HG02938 (cell line): ENCODE measurements around the gene PPP1R9A.

Experiments
- ATAC-seq: cut with Tn5 transposase; IDR thresholded peaks from one replicate; pipeline ENCODE4 v1.9.1; 2021; ENCODE audit warnings: mild to moderate bottlenecking, moderate library complexity; ENCODE audit not compliant: unreplicated experiment

PPP1R9A gene

DNA sequence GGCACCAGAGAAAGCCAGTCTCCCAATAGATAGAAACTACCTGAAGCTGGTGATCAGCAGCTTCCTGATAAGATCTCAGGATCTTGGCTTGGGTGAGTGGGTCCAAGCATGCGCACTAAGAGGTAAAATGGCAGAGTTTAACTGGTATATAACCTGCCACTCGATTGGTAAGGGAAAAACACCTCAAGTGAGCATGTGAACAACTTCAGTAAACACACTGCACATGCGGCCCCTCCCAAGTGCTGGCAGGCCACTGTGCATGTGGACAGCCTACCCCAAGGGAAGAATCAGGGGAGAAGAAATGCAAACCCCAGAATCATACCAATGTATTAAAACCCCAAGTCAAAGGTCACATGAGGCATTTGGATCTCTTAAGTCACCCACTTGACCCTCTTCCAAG is 434.6 kb downstream of the PPP1R9A start:
- no peak for ATAC-seq

GRCh38 chr7:95342642-95343307 is 435.4 kb downstream of the PPP1R9A start:
- no peak for ATAC-seq
